Esophagus muscularis mucosa (tissue), 4 donors: ENCODE results near the gene MAPK9.

ENCODE experiments used
- EP300 ChIP-seq: sonication (generic); formaldehyde crosslinking; IDR thresholded peaks from one replicate; pipeline ENCODE4 v1.6.1; 2017; ENCODE audit warnings: antibody characterized with exemption
- POLR2A ChIP-seq: fragments of 450-650 bp; IDR thresholded peaks from one replicate; pipeline ENCODE4 v1.6.1; 2017; ENCODE audit warnings: antibody characterized with exemption, moderate library complexity, mild to moderate bottlenecking, low read depth
- POLR2AphosphoS5 ChIP-seq, 2 donors: sonication (generic); formaldehyde crosslinking; IDR thresholded peaks; one replicate each; pipeline ENCODE4 v1.6.1; 2017; ENCODE audit warnings: antibody characterized with exemption in 2 of 2
- TF ChIP-seq, protein P1 (sequence below), 3 experiments: fragments of 200-600 bp in 2 of 3; fragments of 450-650 bp in 1 of 3; sonication (generic) in 2 of 3; IDR thresholded peaks; one replicate each; pipeline ENCODE4 v1.5.1; 2017 to 2019; ENCODE audit warnings: antibody characterized with exemption in 3 of 3, mild to moderate bottlenecking in 2 of 3, moderate library complexity in 1 of 3

- TF ChIP-seq POLR2A (no peak), POLR2AphosphoS5 (IDR thresholded peaks at IDR 0.05) (peak in 1 of 2 donors; percentile 28), EP300 (no peak)
- TF ChIP-seq, protein P1, sequence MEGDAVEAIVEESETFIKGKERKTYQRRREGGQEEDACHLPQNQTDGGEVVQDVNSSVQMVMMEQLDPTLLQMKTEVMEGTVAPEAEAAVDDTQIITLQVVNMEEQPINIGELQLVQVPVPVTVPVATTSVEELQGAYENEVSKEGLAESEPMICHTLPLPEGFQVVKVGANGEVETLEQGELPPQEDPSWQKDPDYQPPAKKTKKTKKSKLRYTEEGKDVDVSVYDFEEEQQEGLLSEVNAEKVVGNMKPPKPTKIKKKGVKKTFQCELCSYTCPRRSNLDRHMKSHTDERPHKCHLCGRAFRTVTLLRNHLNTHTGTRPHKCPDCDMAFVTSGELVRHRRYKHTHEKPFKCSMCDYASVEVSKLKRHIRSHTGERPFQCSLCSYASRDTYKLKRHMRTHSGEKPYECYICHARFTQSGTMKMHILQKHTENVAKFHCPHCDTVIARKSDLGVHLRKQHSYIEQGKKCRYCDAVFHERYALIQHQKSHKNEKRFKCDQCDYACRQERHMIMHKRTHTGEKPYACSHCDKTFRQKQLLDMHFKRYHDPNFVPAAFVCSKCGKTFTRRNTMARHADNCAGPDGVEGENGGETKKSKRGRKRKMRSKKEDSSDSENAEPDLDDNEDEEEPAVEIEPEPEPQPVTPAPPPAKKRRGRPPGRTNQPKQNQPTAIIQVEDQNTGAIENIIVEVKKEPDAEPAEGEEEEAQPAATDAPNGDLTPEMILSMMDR (IDR thresholded peaks at IDR 0.05), result no peak
Observed at GRCh38 chr5:180313677-180314505, 22.0 kb upstream of the MAPK9 start.
